Stimulated activated CD4-positive, alpha-beta T cell treated with anti-CD3 and anti-CD28 coated beads, Interleukin-15, amount 100 ng/mL, for 24 hours (primary cell): Measurements from ENCODE around the gene EPC2.

Experiments
- DNase-seq: peaks from one replicate; pipeline ENCODE4 v3.0.0-alpha.2; 2020

The EPC2 gene

DNA sequence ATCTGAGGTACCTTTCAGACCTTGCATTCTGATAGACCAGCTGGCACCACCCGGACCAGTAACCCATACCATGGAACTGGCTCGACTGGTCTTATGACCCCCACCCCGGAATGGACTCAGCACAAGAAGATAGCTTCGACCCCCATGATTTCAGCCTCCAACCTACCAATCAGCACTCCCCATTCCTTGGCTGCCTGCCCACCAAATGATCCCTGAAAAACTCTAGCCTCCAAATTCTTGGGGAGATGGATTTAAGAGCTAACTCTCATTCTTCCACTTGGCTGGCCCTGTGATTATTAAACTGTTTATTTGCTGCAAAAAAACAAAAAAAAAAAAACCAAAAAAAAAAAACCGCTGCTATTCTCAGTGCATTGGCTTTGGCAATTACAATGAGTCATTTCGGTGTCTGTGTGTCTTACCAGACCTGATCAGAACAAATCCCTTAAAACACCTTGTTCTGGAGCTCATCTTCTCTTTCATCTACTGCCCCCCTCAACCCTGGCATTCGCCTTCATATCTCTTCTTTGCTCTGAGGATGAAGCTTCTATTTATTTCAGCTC, 170.4 kb downstream of the EPC2 start:
- no peak for DNase-seq

DNA sequence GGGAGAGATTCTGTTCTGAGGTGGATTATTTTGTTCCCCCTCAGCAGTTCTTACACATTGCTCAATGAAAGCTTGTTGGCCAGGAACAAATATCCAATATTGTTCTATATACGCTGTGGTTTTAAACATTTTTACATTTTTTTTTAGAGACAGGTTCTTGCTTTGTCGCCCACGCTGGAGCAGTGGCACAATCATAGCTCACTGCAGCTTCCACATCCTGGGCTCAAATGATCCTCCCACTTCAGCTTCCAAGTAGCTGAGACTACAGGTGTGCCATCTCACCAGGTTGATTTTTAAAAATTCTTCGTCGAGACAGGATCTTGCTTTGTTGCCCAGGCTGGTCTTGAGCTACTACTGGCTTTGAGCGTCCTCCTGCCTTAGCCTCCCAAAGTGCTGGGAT, 171.6 kb downstream of the EPC2 start:
- no peak for DNase-seq

DNA sequence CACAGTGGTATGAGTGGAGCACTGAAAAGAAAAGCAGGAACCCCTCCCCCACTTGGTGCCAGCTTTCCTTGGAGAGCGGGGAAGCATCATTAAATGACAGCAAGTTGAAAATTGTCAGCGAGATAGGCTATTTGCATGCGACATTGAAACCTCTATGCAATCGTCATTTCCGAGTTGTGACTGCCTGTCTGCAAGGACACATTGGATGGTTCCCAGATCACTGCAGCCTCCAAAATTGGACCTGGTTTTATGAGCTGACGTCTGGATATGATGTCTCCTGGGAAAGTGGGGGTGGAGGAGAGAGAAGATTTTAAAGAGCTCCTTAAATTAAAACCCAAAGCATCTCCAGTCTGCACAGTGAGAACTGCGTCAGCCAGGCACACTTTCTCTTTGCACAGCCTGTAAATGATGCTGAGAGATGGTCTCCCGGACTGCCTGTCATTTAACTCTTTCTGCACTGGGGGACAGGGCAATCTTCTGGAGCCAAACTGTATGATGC, 172.7 kb downstream of the EPC2 start:
- no peak for DNase-seq

- no peak for DNase-seq
Observed at GRCh38 chr2:148819019-148819585, 174.6 kb downstream of the EPC2 start.

DNA sequence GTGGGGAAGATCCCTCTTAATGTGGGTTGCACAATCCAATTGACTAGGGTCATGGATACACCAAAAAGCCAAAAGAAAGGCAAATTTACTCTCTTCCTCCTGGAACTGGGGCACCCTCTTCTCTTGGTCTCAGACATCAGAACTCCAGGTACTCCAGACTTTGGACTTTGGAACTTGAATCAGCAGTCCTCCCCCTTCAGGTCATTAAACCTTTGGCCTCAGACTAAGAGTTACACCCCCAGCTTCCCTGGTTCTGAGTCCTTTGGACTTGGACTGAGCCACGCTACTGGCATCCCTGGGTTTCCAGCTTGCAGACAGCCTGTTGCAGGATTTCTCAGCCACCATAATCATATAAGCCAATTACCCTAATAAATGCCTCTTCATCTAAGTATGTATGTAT, 179.6 kb downstream of the EPC2 start:
- DNase-seq: no peak

GRCh38 chr2:148826791-148827190, 182.2 kb downstream of the EPC2 start:
- no peak for DNase-seq

DNA sequence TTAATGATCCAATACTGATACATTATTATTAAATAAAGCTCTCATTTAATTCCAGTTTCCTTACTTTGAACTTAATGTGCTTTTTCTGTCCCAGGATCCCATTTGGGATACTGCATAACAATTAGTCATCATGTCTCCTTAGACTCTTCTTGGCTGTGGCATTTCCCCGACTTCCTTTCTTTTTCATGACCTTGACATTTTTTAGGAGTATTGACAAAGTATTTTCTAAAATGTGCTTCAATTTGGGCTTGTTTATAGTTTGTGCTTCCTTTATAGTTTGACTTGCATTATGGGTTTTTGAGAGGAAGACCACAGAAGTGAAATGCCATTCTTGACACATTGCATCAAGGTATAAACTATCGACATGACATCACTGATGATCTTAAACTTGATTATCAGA, 184.4 kb downstream of the EPC2 start:
- DNase-seq: no peak

DNA sequence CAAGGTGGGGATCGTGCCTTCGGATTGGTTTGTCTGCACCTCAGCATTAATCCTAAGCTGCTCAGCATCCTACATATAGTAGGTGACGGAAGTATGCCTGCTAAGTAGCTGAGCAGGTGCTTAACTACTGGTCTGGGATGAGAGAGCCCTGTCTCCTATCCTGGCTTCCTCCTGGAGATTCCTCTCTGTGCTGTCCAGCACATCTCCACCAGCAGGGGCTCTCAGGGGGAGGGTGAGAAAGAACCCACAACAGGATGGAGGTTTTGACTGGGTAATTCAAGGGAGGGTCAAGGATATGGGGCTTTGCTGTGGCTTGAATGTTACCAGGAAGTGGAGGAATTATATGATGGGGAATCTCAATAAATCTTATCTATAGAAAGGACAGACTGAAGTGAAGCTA, 185.1 kb downstream of the EPC2 start:
- DNase-seq: no peak

GRCh38 chr2:148832637-148833036, 188.1 kb downstream of the EPC2 start:
- DNase-seq: no peak
